Breast epithelium (tissue), 4 donors: ENCODE data around the gene WFDC8. TPM values are rescaled to one million over a fixed set of nuclear protein-coding genes. Genes with fewer than 3 reads are reported as not detected.

Experiments used
- DNase-seq, 2 donors: peaks; one replicate each; pipeline ENCODE4 v3.0.0-alpha.2; 2019; ENCODE audit warnings: low spot score in 2 of 2
- H3K27ac ChIP-seq, 2 donors: fragments of 200-600 bp; sonication (generic) in 1 of 2; one replicate each; pipeline ENCODE4 v1.5.1; 2016 to 2019; ENCODE audit warnings: mild to moderate bottlenecking in 1 of 2
- H3K27me3 ChIP-seq, 2 donors: fragments of 200-600 bp; sonication (generic) in 1 of 2; one replicate each; pipeline versions ENCODE4 v1.5.1 to v1.6.0; 2017 to 2019; ENCODE audit warnings: control low read depth in 1 of 2, mild to moderate bottlenecking in 1 of 2
- H3K36me3 ChIP-seq: fragments of 200-600 bp; one replicate; pipeline ENCODE4 v1.5.1; 2019
- H3K4me1 ChIP-seq, 2 donors: fragments of 200-600 bp; sonication (generic); one replicate each; pipeline ENCODE4 v1.5.1; 2016 to 2019; ENCODE audit warnings: control low read depth in 1 of 2
- H3K4me3 ChIP-seq, 3 donors: fragments of 200-600 bp; sonication (generic); 1 replicate in 2 of 3; 2 replicates in 1 of 3; pipeline ENCODE4 v1.5.1; 2016 to 2019; ENCODE audit warnings: mild to moderate bottlenecking in 3 of 3, moderate library complexity in 2 of 3
- H3K9me3 ChIP-seq, 2 donors: fragments of 200-600 bp; sonication (generic) in 1 of 2; one replicate each; pipeline ENCODE4 v1.5.1; 2016 to 2019; ENCODE audit warnings: control low read depth in 1 of 2
- CTCF ChIP-seq, 3 donors: fragments of 450-650 bp; IDR thresholded peaks; one replicate each; pipeline ENCODE4 v1.5.1; 2016 to 2017; ENCODE audit warnings: antibody characterized with exemption in 3 of 3, mild to moderate bottlenecking in 3 of 3, moderate library complexity in 3 of 3
- POLR2A ChIP-seq: fragments of 450-650 bp; IDR thresholded peaks from one replicate; pipeline ENCODE4 v1.6.1; 2016; ENCODE audit warnings: antibody characterized with exemption, mild to moderate bottlenecking, moderate library complexity
- POLR2AphosphoS5 ChIP-seq, 3 donors: sonication (generic); formaldehyde crosslinking; IDR thresholded peaks; one replicate each; pipeline ENCODE4 v1.6.1; 2017; ENCODE audit warnings: antibody characterized with exemption in 3 of 3
- intact Hi-C: fragments of 100-400 bp; cut with DNase I; formaldehyde crosslinking; loops from one replicate; pipeline ENCODE4 v1.15.1; 2023; ENCODE audit warnings: low total_unique reads
- total RNA-seq, 3 donors: library from RNA; depleted of rRNA; stranded (reverse); fragments of >200 nt; gene quantifications; one replicate each; pipeline ENCODE4 v1.1.0, GENCODE V29; 2016

Gene WFDC8
- total RNA-seq, 3 donors from 2014 or later, result not detected

- intact Hi-C loops, result no loop called here
Observed at GRCh38 chr20:45545351-45545750, 33.7 kb downstream of the WFDC8 start.

GRCh38 chr20:45539382-45539781 lies 39.7 kb downstream of the WFDC8 start, which contains the start of gene WFDC6:
WFDC6 (minus strand) TSS chr20:45539482; CDS start chr20:45539407, 75 bp downstream.
- intact Hi-C loops, result no loop called here
- H3K27ac ChIP-seq, result no peak within 1 kb of the TSS

More at GRCh38 chr20:45545351-45545750, 33.7 kb downstream of the WFDC8 start:
- no peaks in the 10 kb centered on the region for H3K9me3 ChIP-seq
- H3K36me3 ChIP-seq, result no peaks in the 10 kb centered on the region
- no peaks in the 10 kb centered on the region for H3K4me1 ChIP-seq
- no peaks in the 10 kb centered on the region for H3K27me3 ChIP-seq
- H3K27ac ChIP-seq, result no peak overlapping the region
- H3K4me3 ChIP-seq, result no peak overlapping the region
- no peak for TF ChIP-seq POLR2AphosphoS5 (IDR thresholded peaks at IDR 0.05)
- no peak for TF ChIP-seq CTCF (IDR thresholded peaks at IDR 0.05)
- DNase-seq, result no peak

GRCh38 chr20:45538209-45538799 lies 40.8 kb downstream of the WFDC8 start:
- no peak overlapping the region for H3K27ac ChIP-seq
- no peaks in the 10 kb centered on the region for H3K9me3 ChIP-seq
- no peak for DNase-seq
- H3K4me1 ChIP-seq, result no peaks in the 10 kb centered on the region
- TF ChIP-seq POLR2A, result no peak
- no peak for TF ChIP-seq POLR2AphosphoS5 (IDR thresholded peaks at IDR 0.05)
- H3K4me3 ChIP-seq, result no peak overlapping the region
- no peaks in the 10 kb centered on the region for H3K36me3 ChIP-seq
- intact Hi-C loops, result no loop called here
- H3K27me3 ChIP-seq, result peaks cover 0 to 6% of the 10 kb centered on the region in 2 donors

More at GRCh38 chr20:45539382-45539781, 39.7 kb downstream of the WFDC8 start, which contains the start of gene WFDC6:
- Histone ChIP-seq H3K27me3 (peaks cover 0 to 6% of the 10 kb centered on the region in 2 donors), H3K4me1 (no peaks in the 10 kb centered on the region), H3K36me3 (no peaks in the 10 kb centered on the region), H3K9me3 (no peaks in the 10 kb centered on the region), H3K4me3 (no peak within 1 kb of the TSS)
- no peak for TF ChIP-seq POLR2A
- DNase-seq, result no peak

- Histone ChIP-seq H3K4me1 (no peaks in the 10 kb centered on the region), H3K4me3 (no peak overlapping the region), H3K36me3 (no peaks in the 10 kb centered on the region), H3K9me3 (no peaks in the 10 kb centered on the region), H3K27ac (no peak overlapping the region), H3K27me3 (no peaks in the 10 kb centered on the region)
- DNase-seq, result no peak
- intact Hi-C loops, result no loop called here
- TF ChIP-seq POLR2A, result no peak
- TF ChIP-seq POLR2AphosphoS5 (IDR thresholded peaks at IDR 0.05), result no peak
Observed at GRCh38 chr20:45527294-45527693, 51.8 kb downstream of the WFDC8 start.

- H3K36me3 ChIP-seq, result no peaks in the 10 kb centered on the region
- intact Hi-C loops, result no loop called here
- TF ChIP-seq CTCF (IDR thresholded peaks at IDR 0.05) (no peak), POLR2A (no peak), POLR2AphosphoS5 (IDR thresholded peaks at IDR 0.05) (no peak)
- H3K27me3 ChIP-seq, result no peaks in the 10 kb centered on the region
- H3K4me3 ChIP-seq, result no peak overlapping the region
- no peak overlapping the region for H3K27ac ChIP-seq
- DNase-seq, result no peak
- H3K9me3 ChIP-seq, result no peaks in the 10 kb centered on the region
- H3K4me1 ChIP-seq, result no peaks in the 10 kb centered on the region
Observed at GRCh38 chr20:45523821-45524220, 55.3 kb downstream of the WFDC8 start.

- TF ChIP-seq POLR2AphosphoS5 (IDR thresholded peaks at IDR 0.05) (no peak), CTCF (IDR thresholded peaks at IDR 0.05) (no peak), POLR2A (no peak)
- peak in 1 of 2 donors; percentile 76 for DNase-seq
- Histone ChIP-seq H3K9me3 (no peaks in the 10 kb centered on the region), H3K27me3 (no peaks in the 10 kb centered on the region), H3K4me3 (no peak overlapping the region), H3K36me3 (no peaks in the 10 kb centered on the region), H3K27ac (peak overlapping the region; percentile 61 to 66), H3K4me1 (no peaks in the 10 kb centered on the region)
- intact Hi-C loops, result no loop called here
Observed at GRCh38 chr20:45518282-45518681, 60.8 kb downstream of the WFDC8 start.
